ENCODE results near the gene C2CD4D.

The C2CD4D gene

GRCh38 chr1:151819976-151820623 lies 19.5 kb downstream of the C2CD4D start:
- no peak for TF ChIP-seq GLI2 (tag by site-specific recombination; IDR thresholded peaks at IDR 0.05; ENCODE audit: borderline replicate concordance, low read depth)
- no peak for TF ChIP-seq ZNF626 (tag by site-specific recombination; IDR thresholded peaks at IDR 0.05)
- TF ChIP-seq ZNF747 (tag by site-specific recombination; IDR thresholded peaks at IDR 0.05): no peak
- peak; percentile 62 for TF ChIP-seq SCRT2 (tag by site-specific recombination; IDR thresholded peaks at IDR 0.05)
- Histone ChIP-seq H3K4me3 (ENCODE audit: low read depth, low read length) (no peak overlapping the region), H3K27ac (ENCODE audit: extremely low read depth, low read depth, low read length) (no peak overlapping the region), H3K36me3 (ENCODE audit: control insufficient read depth in 2 of 2, insufficient read depth in 1 of 2, low read length in 2 of 2) (no peaks in the 10 kb centered on the region), H3K9me3 (ENCODE audit: control insufficient read depth, insufficient read depth, low read depth, low read length) (no peaks in the 10 kb centered on the region), H3K4me1 (ENCODE audit: control insufficient read depth, insufficient read depth, low read length) (no peaks in the 10 kb centered on the region)
- ChIA-PET CTCF (interaction anchor here (0.6 to 2.0 kb wide), 4 partner anchors 16 to 190 kb away, joined by 4 to 10 read pairs (median 5); no protein-coding TSS in a partner anchor), POLR2A (no interaction called here)

- ChIA-PET POLR2A (no interaction called here), CTCF (interaction anchor here (0.6 to 0.7 kb wide), 2 partner anchors 40 to 170 kb away, joined by 4 read pairs; no protein-coding TSS in a partner anchor)
Observed at GRCh38 chr1:151819227-151819835, 20.3 kb downstream of the C2CD4D start.

More at GRCh38 chr1:151819227-151819835, 20.3 kb downstream of the C2CD4D start:
- TF ChIP-seq REPIN1 (tag by site-specific recombination; IDR thresholded peaks at IDR 0.05; ENCODE audit: low read depth): no peak
- no peak for TF ChIP-seq EGR2 (tag by site-specific recombination; IDR thresholded peaks at IDR 0.05; ENCODE audit: low read depth)
- no peak for TF ChIP-seq PBX3 (CRISPR knock-in tag; IDR thresholded peaks at IDR 0.05)
- no peak for TF ChIP-seq ZNF23 (tag by site-specific recombination; IDR thresholded peaks at IDR 0.05; ENCODE audit: borderline replicate concordance)
- TF ChIP-seq KLF10 (tag by site-specific recombination; IDR thresholded peaks at IDR 0.05): no peak
- no peak for TF ChIP-seq GLI2 (tag by site-specific recombination; IDR thresholded peaks at IDR 0.05; ENCODE audit: borderline replicate concordance, low read depth)
- TF ChIP-seq ZNF292 (tag by site-specific recombination; IDR thresholded peaks at IDR 0.05; ENCODE audit: borderline replicate concordance, low read depth): no peak
- no peak for TF ChIP-seq ZNF654 (tag by site-specific recombination; IDR thresholded peaks at IDR 0.05; ENCODE audit: low read depth)
- no peak for TF ChIP-seq SALL2 (tag by site-specific recombination; IDR thresholded peaks at IDR 0.05; ENCODE audit: borderline replicate concordance)
- TF ChIP-seq ZNF518A (tag by site-specific recombination; conservative IDR thresholded peaks at IDR 0.05; ENCODE audit: low read depth): no peak
- no peak for TF ChIP-seq BCL11A (tag by site-specific recombination; IDR thresholded peaks at IDR 0.05; ENCODE audit: low read depth)
- no peak for TF ChIP-seq FEZF1 (tag by site-specific recombination; IDR thresholded peaks at IDR 0.05)
- no peak for TF ChIP-seq MZF1 (tag by site-specific recombination; IDR thresholded peaks at IDR 0.05; ENCODE audit: borderline replicate concordance)
- no peak for TF ChIP-seq ZNF214 (tag by site-specific recombination; IDR thresholded peaks at IDR 0.05; ENCODE audit: borderline replicate concordance)
- TF ChIP-seq ZNF404 (tag by site-specific recombination; IDR thresholded peaks at IDR 0.05): no peak
- TF ChIP-seq ZFHX2 (tag by site-specific recombination; conservative IDR thresholded peaks at IDR 0.05): no peak
- no peak for TF ChIP-seq KLF1 (tag by site-specific recombination; IDR thresholded peaks at IDR 0.05)
- no peak for TF ChIP-seq ZNF776 (tag by site-specific recombination; IDR thresholded peaks at IDR 0.05; ENCODE audit: borderline replicate concordance)
- no peak for TF ChIP-seq ZNF626 (tag by site-specific recombination; IDR thresholded peaks at IDR 0.05)
- TF ChIP-seq ZBTB21 (tag by site-specific recombination; IDR thresholded peaks at IDR 0.05): no peak
- Histone ChIP-seq H3K27ac (ENCODE audit: extremely low read depth, low read depth, low read length) (no peak overlapping the region), H3K9me3 (ENCODE audit: control insufficient read depth, insufficient read depth, low read depth, low read length) (no peaks in the 10 kb centered on the region), H3K4me3 (ENCODE audit: low read depth, low read length) (no peak overlapping the region), H3K36me3 (ENCODE audit: control insufficient read depth in 2 of 2, insufficient read depth in 1 of 2, low read length in 2 of 2) (no peaks in the 10 kb centered on the region), H3K4me1 (ENCODE audit: control insufficient read depth, insufficient read depth, low read length) (no peaks in the 10 kb centered on the region)

Measured in HEK293 (cell line).